K562 (cell line): ENCODE results near the gene DUSP28.

ENCODE experiments used
- CEBPB ChIP-seq: fragments of 450-650 bp; IDR thresholded peaks from 2 replicates; pipeline ENCODE4 v1.6.1; 2016; ENCODE audit warnings: missing genetic modification characterization, missing compliant biosample characterization
- CXXC5 ChIP-seq: fragments of 250-450 bp; sonication (Bioruptor Pico); IDR thresholded peaks from 2 replicates; pipeline ENCODE4 v1.8.0; 2022; ENCODE audit warnings: inconsistent platforms, mild to moderate bottlenecking, moderate library complexity
- FOSL1 ChIP-seq: fragments of 200-800 bp; sonication (Bioruptor generic); conservative IDR thresholded peaks from 2 replicates; pipeline ENCODE4 v1.6.1; 2016; ENCODE audit warnings: missing genetic modification characterization, missing compliant biosample characterization
- FOXM1 ChIP-seq, 2 experiments: fragments of 450-650 bp in 1 of 2; sonication (generic) in 1 of 2; formaldehyde crosslinking in 1 of 2; IDR thresholded peaks; 2 replicates each; pipeline versions ENCODE4 v1.6.1 to v1.9.0; 2017 to 2022; ENCODE audit warnings: low read depth in 2 of 2, mild to moderate bottlenecking in 2 of 2, missing genetic modification reagents in 1 of 2, moderate library complexity in 1 of 2
- GTF3C2 ChIP-seq: IDR thresholded peaks from 3 replicates; pipeline ENCODE4 v1.6.1; 2011; ENCODE audit warnings: borderline replicate concordance, mild to moderate bottlenecking, moderate library complexity; ENCODE audit not compliant: insufficient read length; ENCODE audit errors: extremely low read depth
- NR2C2 ChIP-seq, 2 experiments: fragments of 200-800 bp in 1 of 2; sonication (Bioruptor generic) in 1 of 2; sonication (generic) in 1 of 2; formaldehyde crosslinking in 1 of 2; IDR thresholded peaks; 2 replicates each; pipeline versions ENCODE4 v1.6.1 to v1.8.0; 2016 to 2022; ENCODE audit warnings: mild to moderate bottlenecking in 1 of 2, missing compliant biosample characterization in 1 of 2, missing genetic modification characterization in 1 of 2, missing genetic modification reagents in 1 of 2
- POLR2AphosphoS2 ChIP-seq: IDR thresholded peaks from 2 replicates; pipeline ENCODE4 v1.6.1; 2012; ENCODE audit warnings: low read length, improper control_type of control experiment
- SMARCA5 ChIP-seq: fragments of 450-650 bp; IDR thresholded peaks from 2 replicates; pipeline ENCODE4 v1.6.1; 2016
- SREBF2 ChIP-seq: sonication (generic); formaldehyde crosslinking; IDR thresholded peaks from 2 replicates; pipeline ENCODE4 v1.4.0; 2020; ENCODE audit warnings: mild to moderate bottlenecking, missing genetic modification reagents
- TFAM ChIP-seq: fragments of 250-450 bp; sonication (Bioruptor Pico); conservative IDR thresholded peaks from 2 replicates; pipeline ENCODE4 v1.5.0; 2021; ENCODE audit warnings: mild to moderate bottlenecking, moderate library complexity

- TF ChIP-seq NR2C2 (CRISPR knock-in tag; IDR thresholded peaks at IDR 0.05): no peak
- no peak for TF ChIP-seq NR2C2 (tag; IDR thresholded peaks at IDR 0.05)
- TF ChIP-seq SMARCA5: no peak
- TF ChIP-seq TFAM (CRISPR knock-in tag): no peak
- TF ChIP-seq FOSL1 (tag): no peak
- TF ChIP-seq CEBPB (tag): no peak
- TF ChIP-seq CXXC5 (CRISPR knock-in tag): no peak
- TF ChIP-seq FOXM1 (IDR thresholded peaks at IDR 0.05; ENCODE audit: low read depth): no peak
- no peak for TF ChIP-seq FOXM1 (CRISPR knock-in tag; IDR thresholded peaks at IDR 0.05; ENCODE audit: low read depth)
- no peak for TF ChIP-seq POLR2AphosphoS2
- TF ChIP-seq GTF3C2: no peak
- no peak for TF ChIP-seq SREBF2
Observed at GRCh38 chr2:240588669-240589068, 28.5 kb downstream of the DUSP28 start.
